H4 (cell line): ENCODE results near the gene FAM234A. TPM values are rescaled to one million over a fixed set of nuclear protein-coding genes. Genes with fewer than 3 reads are reported as not detected.

Experiments used
- DNase-seq: peaks from one replicate; pipeline ENCODE4 v3.0.0-alpha.2; 2015; ENCODE audit warnings: low spot score
- total RNA-seq: library from RNA; depleted of rRNA; stranded (reverse); fragments of >200 nt; shearing (Covaris generic); gene quantifications from 2 replicates; pipeline ENCODE4 v1.2.3, GENCODE V29; 2014

FAM234A gene
- total RNA-seq, 1 experiment from 2014 or later, result 178 TPM

DNA sequence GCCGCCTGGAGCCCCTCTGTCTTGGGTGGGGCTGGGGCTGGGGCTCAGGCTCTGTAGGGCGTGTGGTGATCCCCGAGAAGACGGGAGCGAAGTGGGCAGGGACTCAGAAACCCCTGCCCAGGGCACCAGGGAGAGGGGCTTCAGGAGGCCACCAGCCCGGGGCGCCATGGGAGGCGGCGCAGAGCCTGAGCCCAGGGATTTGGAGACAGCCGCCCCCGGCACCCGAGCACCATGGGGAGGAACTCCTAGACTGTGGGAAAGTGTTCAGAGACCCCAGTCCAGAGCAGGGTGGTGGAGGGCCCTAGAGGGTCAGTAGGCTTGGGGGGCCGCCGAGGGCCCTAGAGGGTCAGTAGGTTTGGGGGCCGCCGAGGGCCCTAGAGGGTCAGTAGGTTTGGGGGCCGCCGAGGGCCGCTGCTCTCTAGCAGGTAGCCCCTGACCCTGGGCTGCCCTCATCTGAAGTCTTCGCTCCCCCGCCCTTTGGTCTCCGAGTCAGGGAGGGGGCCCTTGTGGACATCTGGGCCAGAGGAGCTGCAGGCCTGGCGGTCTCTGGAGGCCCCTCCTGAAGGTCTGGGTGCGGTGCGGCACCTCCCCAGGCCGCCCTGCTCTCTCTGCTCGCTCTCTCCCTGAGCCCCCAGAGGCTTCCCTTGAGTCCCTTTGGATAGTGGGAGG is 46.5 kb downstream of the FAM234A start:
- DNase-seq, result no peak

- DNase-seq, result no peak
These were observed 47.1 kb downstream of the FAM234A start for GRCh38 chr16:281660-282255.

- no peak for DNase-seq
These were observed 47.9 kb downstream of the FAM234A start for GRCh38 chr16:282491-282890.

DNA sequence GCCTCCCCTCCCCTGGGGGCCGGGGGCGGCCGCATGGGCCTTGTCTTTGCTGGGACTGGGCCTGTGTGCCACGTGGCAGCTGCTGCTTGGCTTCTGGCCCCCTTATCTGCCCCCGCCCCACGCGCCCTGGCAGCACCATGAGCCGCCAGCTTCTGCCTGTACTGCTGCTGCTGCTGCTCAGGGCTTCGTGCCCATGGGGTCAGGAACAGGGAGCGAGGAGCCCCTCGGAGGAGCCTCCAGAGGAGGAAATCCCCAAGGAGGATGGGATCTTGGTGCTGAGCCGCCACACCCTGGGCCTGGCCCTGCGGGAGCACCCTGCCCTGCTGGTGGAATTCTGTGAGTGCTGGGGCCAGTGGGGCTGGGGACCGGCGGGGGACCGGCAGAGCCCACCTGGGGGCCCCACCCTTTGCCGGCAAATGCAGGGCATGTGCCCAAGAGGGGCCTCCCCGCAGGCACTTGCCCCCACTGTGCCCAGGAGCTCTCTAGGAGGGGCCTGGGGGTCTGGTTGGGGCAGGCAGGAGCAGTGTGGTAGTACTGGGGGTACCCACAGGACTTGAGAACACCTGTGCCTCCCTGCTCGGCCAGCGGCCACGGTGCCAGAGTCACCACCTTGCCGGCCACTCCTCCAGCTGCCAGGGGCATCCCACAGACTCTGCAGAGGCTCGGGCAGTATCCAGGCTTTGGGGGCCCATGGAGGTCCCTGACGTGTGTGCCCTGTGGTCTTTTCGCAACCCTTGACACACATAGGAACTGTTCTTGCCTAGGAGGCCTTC is 48.6 kb downstream of the FAM234A start, which contains the start of gene PDIA2:
Gene PDIA2, plus strand, starts transcription at position 132 of the 773 bp plus-strand sequence. Its CDS starts 6 bp downstream, at position 138.
- DNase-seq, result no peak

GRCh38 chr16:284204-285120 is 49.8 kb downstream of the FAM234A start:
- DNase-seq, result no peak

GRCh38 chr16:285146-286055 is 50.8 kb downstream of the FAM234A start:
- no peak for DNase-seq

DNA sequence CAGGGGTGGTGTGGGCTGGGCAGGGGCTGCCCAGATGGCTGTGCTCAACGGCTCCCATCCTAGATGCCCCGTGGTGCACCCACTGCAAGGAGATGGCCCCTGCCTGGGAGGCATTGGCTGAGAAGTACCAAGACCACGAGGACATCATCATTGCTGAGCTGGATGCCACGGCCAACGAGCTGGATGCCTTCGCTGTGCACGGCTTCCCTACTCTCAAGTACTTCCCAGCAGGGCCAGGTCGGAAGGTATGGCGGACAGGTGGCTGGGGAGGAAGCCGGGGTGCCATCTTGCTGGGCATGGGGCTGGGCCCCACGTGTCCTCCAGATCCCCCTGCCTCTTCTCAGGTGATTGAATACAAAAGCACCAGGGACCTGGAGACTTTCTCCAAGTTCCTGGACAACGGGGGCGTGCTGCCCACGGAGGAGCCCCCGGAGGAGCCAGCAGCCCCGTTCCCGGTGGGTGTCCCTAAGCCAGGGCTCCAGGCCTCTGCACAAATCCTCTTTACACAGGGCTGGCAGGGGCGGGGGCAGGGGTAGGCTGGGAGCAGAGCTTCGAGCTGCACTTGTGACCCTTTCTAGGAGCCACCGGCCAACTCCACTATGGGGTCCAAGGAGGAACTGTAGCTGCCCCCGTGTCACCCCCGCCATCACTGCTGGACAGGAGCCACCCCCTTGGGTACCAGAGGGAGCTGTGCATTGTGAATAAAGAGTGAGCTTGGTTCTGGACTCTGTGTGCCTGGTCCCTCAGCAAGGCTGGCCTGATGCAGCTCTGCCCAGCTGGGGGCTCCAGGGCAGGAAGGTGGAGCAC is 52.1 kb downstream of the FAM234A start:
- no peak for DNase-seq

DNA sequence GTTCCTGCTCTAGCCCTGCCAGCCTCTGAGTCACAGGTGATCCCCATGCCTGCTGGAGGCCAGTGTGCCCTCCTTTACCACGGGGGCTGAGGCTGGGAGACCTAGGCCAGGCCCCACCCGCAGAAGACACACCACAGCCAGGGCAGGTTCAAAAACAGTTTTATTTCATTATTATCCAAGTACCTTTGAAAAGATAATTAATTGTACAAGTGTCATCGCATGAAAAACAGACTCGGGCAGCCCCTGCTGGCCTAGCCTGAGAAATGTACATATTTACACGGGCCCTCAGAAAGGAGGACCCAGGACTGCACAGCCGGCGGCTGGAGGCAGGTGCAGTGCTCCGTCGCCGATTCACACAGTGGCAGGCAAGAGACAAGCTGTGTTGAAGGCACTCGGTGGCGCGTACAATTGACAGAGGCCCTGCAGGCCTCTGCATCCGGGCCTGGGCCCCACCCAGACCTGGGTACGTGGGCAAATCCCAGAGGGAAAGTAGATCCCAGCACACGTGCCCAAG is 52.7 kb downstream of the FAM234A start:
- DNase-seq, result no peak

GRCh38 chr16:287981-288920 is 53.6 kb downstream of the FAM234A start:
- DNase-seq, result no peak

- DNase-seq, result no peak
These were observed 54.9 kb downstream of the FAM234A start for GRCh38 chr16:289395-289997.

DNA sequence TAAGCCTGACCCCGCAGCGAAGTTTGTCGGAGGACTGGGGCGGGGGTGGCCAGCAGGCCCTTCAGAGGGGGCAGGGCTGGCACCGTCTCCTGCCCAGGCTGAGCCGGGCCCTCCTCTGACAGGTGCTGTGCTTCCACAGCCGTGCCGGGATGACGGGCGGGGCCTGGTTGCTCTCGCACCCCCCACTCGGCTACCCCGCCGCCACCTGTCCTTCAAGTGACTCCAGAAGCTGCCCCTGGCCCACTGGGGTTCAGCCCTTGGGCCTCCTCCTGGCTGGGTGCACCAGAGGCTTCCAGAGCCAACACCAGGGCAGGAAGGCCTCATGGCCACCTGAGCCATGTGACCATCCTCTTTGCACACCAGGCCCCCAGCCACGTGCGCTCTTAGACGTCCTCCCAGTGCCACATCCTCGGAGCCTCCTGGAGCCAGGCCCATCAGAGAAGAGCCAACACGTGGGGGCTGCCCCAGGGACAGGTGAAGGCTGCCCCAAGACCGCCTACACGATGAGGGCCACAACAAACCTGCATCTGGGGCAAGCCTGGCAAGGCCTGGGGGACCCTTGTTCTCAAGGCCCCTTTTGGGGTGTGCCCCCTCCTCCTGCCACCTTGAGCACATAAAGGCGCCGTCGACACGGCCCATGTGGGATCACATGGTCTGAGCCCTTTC is 55.5 kb downstream of the FAM234A start:
- no peak for DNase-seq

GRCh38 chr16:290681-291405 is 56.2 kb downstream of the FAM234A start:
- no peak for DNase-seq

- DNase-seq, result no peak
These were observed 56.9 kb downstream of the FAM234A start for GRCh38 chr16:291539-291938.

GRCh38 chr16:293043-293775 is 58.6 kb downstream of the FAM234A start:
- DNase-seq, result no peak

DNA sequence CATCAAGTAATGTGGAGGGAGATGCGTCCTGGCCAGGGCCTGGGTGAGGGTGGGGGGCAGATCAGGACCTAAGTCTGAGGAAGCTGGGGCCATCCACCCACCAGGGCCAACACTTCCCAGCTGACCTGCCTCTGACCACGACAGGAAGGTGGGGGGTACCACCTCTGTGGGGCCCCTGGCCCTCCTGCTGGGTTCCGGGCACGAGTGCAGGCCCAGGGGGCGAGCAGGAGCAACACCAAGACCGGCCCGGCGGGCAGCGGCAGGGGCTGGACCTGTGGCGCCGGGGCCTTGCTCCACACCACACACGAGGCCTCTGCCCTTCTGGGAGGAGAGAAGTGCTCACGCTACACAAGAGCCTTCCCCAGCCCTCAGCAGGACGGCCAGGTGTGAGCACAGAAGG is 61.7 kb downstream of the FAM234A start:
- no peak for DNase-seq
